ENCODE results near the gene GLT8D2.

DNA sequence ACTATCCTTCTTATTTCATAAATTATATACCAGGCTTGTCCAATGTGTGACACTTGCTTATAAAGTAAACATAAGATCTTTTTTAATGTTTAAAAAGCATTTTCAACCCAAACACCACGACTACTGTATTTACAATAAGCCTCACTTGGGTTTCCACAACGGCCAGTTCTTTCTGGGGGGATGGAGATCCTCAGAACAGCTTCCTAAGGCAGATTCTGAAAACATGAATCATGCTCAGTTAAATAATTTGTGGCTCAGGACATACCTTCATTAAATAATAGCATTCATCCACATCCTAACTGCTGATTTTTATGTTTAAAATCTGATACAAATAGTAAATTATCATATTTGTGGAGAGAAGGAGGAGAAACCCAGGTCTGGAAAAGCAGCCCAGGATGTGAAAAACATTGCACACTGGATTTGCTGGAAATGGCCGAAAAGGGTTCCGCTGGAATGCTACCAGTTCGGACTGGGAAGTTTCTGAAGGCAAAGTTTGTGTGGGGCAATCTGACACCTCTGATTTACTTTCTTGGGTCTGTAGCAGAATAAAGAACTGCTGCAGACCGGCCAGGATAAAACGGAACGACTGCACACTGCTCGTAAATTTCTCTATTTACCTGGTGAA, 597 bp downstream of the GLT8D2 start:
- TF ChIP-seq, protein P1, sequence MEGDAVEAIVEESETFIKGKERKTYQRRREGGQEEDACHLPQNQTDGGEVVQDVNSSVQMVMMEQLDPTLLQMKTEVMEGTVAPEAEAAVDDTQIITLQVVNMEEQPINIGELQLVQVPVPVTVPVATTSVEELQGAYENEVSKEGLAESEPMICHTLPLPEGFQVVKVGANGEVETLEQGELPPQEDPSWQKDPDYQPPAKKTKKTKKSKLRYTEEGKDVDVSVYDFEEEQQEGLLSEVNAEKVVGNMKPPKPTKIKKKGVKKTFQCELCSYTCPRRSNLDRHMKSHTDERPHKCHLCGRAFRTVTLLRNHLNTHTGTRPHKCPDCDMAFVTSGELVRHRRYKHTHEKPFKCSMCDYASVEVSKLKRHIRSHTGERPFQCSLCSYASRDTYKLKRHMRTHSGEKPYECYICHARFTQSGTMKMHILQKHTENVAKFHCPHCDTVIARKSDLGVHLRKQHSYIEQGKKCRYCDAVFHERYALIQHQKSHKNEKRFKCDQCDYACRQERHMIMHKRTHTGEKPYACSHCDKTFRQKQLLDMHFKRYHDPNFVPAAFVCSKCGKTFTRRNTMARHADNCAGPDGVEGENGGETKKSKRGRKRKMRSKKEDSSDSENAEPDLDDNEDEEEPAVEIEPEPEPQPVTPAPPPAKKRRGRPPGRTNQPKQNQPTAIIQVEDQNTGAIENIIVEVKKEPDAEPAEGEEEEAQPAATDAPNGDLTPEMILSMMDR (IDR thresholded peaks at IDR 0.05): no peak
- TF ChIP-seq HES2 (IDR thresholded peaks at IDR 0.05): no peak
- TF ChIP-seq EHF (CRISPR knock-in tag; IDR thresholded peaks at IDR 0.05): no peak
- no peak for TF ChIP-seq FOSL2 (IDR thresholded peaks at IDR 0.05)
- no peak for TF ChIP-seq FOSL2 (CRISPR knock-in tag; IDR thresholded peaks at IDR 0.05)
- no peak for TF ChIP-seq CHD4 (IDR thresholded peaks at IDR 0.05; ENCODE audit: borderline replicate concordance)
- no peak for TF ChIP-seq CBX2 (IDR thresholded peaks at IDR 0.05; ENCODE audit: borderline replicate concordance, low read depth)
- TF ChIP-seq BHLHE40 (IDR thresholded peaks at IDR 0.05; ENCODE audit: low read depth, low read length): no peak
- TF ChIP-seq MYC (IDR thresholded peaks at IDR 0.05; ENCODE audit: borderline replicate concordance, low read length): no peak
- no peak for TF ChIP-seq POLR2A (IDR thresholded peaks at IDR 0.05; ENCODE audit: low read length)
- TF ChIP-seq CEBPB (IDR thresholded peaks at IDR 0.05): no peak
- no peak for TF ChIP-seq TP53 (CRISPR knock-in tag; IDR thresholded peaks at IDR 0.05)
- no peak for TF ChIP-seq RCOR1 (IDR thresholded peaks at IDR 0.05; ENCODE audit: low read depth, low read length)
- no peak for TF ChIP-seq ZFP36 (IDR thresholded peaks at IDR 0.05; ENCODE audit: borderline replicate concordance, partially characterized antibody)
- TF ChIP-seq SMC3 (IDR thresholded peaks at IDR 0.05): no peak
